SK-N-SH treated with all-trans-retinoic acid at 6 μM for 48 hours (cell line): Measurements from ENCODE around the gene SKP1.

ENCODE experiments used
- ATAC-seq: fragments of 200-7000 bp; cut with Tn5 transposase; 3 replicates; pipeline ENCODE4 v1.9.1; 2020; ENCODE audit warnings: mild to moderate bottlenecking, moderate library complexity
- ARNTL ChIP-seq: fragments of 450-650 bp; formaldehyde crosslinking; IDR thresholded peaks from 2 replicates; pipeline ENCODE4 v1.5.0; 2020; ENCODE audit warnings: low read depth, mild to moderate bottlenecking, moderate library complexity, borderline replicate concordance
- CSDC2 ChIP-seq: fragments of 250-450 bp; sonication (Bioruptor Pico); IDR thresholded peaks from 2 replicates; pipeline ENCODE4 v1.5.0; 2020; ENCODE audit warnings: mild to moderate bottlenecking, moderate library complexity
- GLIS3 ChIP-seq: fragments of 250-450 bp; sonication (Bioruptor Pico); IDR thresholded peaks from 2 replicates; pipeline ENCODE4 v1.5.0; 2020; ENCODE audit warnings: mild to moderate bottlenecking, moderate library complexity
- ISL1 ChIP-seq: fragments of 250-450 bp; sonication (Bioruptor Pico); IDR thresholded peaks from 2 replicates; pipeline ENCODE4 v2.1.2; 2022; ENCODE audit warnings: mild to moderate bottlenecking, moderate library complexity
- OSR1 ChIP-seq: fragments of 250-450 bp; sonication (Bioruptor Pico); IDR thresholded peaks from 2 replicates; pipeline ENCODE4 v1.8.0; 2022; ENCODE audit warnings: moderate library complexity, mild to moderate bottlenecking, inconsistent platforms
- PPARA ChIP-seq: fragments of 250-450 bp; sonication (Bioruptor Pico); IDR thresholded peaks from 2 replicates; pipeline ENCODE4 v1.5.0; 2020; ENCODE audit warnings: mild to moderate bottlenecking, borderline replicate concordance
- RARB ChIP-seq: fragments of 250-450 bp; sonication (Bioruptor Pico); IDR thresholded peaks from 2 replicates; pipeline ENCODE4 v1.8.0; 2021; ENCODE audit warnings: mild to moderate bottlenecking, moderate library complexity
- SNAI2 ChIP-seq: fragments of 250-450 bp; sonication (Bioruptor Pico); IDR thresholded peaks from 2 replicates; pipeline ENCODE4 v1.5.0; 2020; ENCODE audit warnings: mild to moderate bottlenecking, moderate library complexity
- TCF4 ChIP-seq: fragments of 250-450 bp; sonication (Bioruptor Pico); IDR thresholded peaks from 2 replicates; pipeline ENCODE4 v1.8.0; 2021; ENCODE audit warnings: mild to moderate bottlenecking, moderate library complexity, borderline replicate concordance
- TOX ChIP-seq: fragments of 250-450 bp; sonication (Bioruptor Pico); IDR thresholded peaks from 2 replicates; pipeline ENCODE4 v1.8.0; 2021; ENCODE audit warnings: mild to moderate bottlenecking, moderate library complexity, borderline replicate concordance
- ZFP3 ChIP-seq: fragments of 250-450 bp; sonication (Bioruptor Pico); IDR thresholded peaks from 2 replicates; pipeline ENCODE4 v1.5.0; 2020; ENCODE audit warnings: mild to moderate bottlenecking, moderate library complexity
- ZFP30 ChIP-seq: fragments of 450-650 bp; formaldehyde crosslinking; IDR thresholded peaks from 2 replicates; pipeline ENCODE4 v1.5.0; 2022; ENCODE audit warnings: mild to moderate bottlenecking, moderate library complexity
- ZNF565 ChIP-seq: fragments of 450-650 bp; formaldehyde crosslinking; conservative IDR thresholded peaks from 2 replicates; pipeline ENCODE4 v1.5.0; 2020; ENCODE audit warnings: low read depth, mild to moderate bottlenecking, moderate library complexity
- ZNF8 ChIP-seq: fragments of 450-650 bp; formaldehyde crosslinking; IDR thresholded peaks from 2 replicates; pipeline ENCODE4 v1.5.0; 2020; ENCODE audit warnings: mild to moderate bottlenecking, moderate library complexity
- TF ChIP-seq, protein P1 (sequence below): fragments of 250-450 bp; sonication (Bioruptor Pico); IDR thresholded peaks from 2 replicates; pipeline ENCODE4 v1.8.0; 2021; ENCODE audit warnings: low read depth, mild to moderate bottlenecking, moderate library complexity, borderline replicate concordance
- TF ChIP-seq, protein P2 (sequence below): fragments of 250-450 bp; sonication (Bioruptor Pico); IDR thresholded peaks from 2 replicates; pipeline ENCODE4 v1.5.1; 2020; ENCODE audit warnings: low read depth, mild to moderate bottlenecking, moderate library complexity
- TF ChIP-seq, protein P3 (sequence below): fragments of 250-450 bp; sonication (Bioruptor Pico); IDR thresholded peaks from 2 replicates; pipeline ENCODE4 v1.5.0; 2020; ENCODE audit warnings: mild to moderate bottlenecking, moderate library complexity
- TF ChIP-seq, protein P4 (sequence below): fragments of 250-450 bp; sonication (Bioruptor Pico); IDR thresholded peaks from 2 replicates; pipeline ENCODE4 v1.8.0; 2020; ENCODE audit warnings: mild to moderate bottlenecking, moderate library complexity, borderline replicate concordance

Gene SKP1

DNA sequence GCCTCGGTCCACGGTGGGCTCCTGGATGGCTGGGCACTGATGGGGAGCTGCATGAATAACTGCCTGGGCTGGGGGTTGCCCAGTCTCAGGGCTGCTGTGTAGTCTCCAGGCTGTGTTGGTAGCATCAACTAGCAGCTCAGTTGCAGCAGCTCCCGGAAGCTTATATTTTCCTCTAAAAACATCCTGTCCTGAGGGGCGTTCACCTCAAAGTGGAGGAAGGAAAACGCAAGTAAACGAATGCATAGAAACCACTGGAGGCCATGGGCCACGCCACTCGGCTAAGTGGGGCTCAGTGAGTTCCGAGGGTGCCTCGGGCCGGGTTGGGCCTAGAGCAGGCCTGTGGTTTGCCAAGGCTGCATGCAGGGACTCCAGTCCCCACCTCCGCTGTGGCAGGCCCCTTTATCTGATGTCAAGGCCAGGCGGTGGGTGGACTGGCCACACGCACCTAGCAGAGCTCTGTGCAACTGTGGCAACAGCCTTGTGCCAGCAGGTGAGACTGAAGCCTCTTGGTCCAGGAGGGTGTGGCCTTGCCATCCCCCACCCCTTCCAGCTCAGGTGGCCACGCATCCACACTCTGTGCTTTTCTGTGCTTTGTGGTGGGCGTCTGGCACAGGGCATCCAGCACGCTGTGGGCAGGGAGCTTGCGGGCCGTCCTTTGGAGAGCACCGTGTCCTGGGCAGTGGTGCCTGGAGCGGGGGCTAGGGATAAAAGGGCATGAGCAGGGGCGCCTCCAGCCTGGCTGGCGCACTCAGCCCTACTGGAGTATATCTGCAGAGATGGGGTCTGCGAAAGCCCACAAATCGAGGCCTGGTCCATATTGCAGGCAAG lies 47.1 kb downstream of the SKP1 start:
- no peak for TF ChIP-seq ZNF565 (CRISPR knock-in tag)
- no peak for TF ChIP-seq ZFP3 (CRISPR knock-in tag)
- TF ChIP-seq PPARA = no peak
- TF ChIP-seq, protein P1, sequence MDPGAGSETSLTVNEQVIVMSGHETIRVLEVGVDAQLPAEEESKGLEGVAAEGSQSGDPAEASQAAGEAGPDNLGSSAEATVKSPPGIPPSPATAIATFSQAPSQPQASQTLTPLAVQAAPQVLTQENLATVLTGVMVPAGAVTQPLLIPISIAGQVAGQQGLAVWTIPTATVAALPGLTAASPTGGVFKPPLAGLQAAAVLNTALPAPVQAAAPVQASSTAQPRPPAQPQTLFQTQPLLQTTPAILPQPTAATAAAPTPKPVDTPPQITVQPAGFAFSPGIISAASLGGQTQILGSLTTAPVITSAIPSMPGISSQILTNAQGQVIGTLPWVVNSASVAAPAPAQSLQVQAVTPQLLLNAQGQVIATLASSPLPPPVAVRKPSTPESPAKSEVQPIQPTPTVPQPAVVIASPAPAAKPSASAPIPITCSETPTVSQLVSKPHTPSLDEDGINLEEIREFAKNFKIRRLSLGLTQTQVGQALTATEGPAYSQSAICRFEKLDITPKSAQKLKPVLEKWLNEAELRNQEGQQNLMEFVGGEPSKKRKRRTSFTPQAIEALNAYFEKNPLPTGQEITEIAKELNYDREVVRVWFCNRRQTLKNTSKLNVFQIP (CRISPR knock-in tag) = no peak
- TF ChIP-seq, protein P2, sequence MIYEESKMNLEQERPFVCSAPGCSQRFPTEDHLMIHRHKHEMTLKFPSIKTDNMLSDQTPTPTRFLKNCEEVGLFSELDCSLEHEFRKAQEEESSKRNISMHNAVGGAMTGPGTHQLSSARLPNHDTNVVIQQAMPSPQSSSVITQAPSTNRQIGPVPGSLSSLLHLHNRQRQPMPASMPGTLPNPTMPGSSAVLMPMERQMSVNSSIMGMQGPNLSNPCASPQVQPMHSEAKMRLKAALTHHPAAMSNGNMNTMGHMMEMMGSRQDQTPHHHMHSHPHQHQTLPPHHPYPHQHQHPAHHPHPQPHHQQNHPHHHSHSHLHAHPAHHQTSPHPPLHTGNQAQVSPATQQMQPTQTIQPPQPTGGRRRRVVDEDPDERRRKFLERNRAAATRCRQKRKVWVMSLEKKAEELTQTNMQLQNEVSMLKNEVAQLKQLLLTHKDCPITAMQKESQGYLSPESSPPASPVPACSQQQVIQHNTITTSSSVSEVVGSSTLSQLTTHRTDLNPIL (CRISPR knock-in tag) = no peak
- no peak for TF ChIP-seq ZFP30 (CRISPR knock-in tag)
- no peak for TF ChIP-seq ZNF8 (CRISPR knock-in tag)
- TF ChIP-seq OSR1 (CRISPR knock-in tag) = no peak
- no peak for TF ChIP-seq TCF4 (CRISPR knock-in tag)
- no peak for TF ChIP-seq TOX (CRISPR knock-in tag)
- no peak for TF ChIP-seq ARNTL (CRISPR knock-in tag)
- ATAC-seq = no peak

DNA sequence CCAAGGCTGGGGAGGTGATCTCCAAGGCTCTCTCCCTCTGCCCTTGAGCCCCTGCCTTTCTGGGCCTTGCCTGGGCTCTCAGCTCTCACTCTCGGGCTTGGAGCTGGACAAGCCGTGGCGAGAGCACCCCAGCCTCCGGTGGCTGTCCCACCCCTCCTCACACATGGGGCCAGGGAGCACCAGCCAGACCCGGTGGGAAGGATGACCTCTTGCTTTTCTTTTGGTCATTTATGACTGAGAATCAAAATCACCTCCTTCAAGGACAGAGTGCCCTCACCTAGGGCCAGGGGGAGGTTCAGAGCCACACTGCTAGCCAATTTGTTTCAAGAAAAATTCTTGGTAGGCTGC lies 48.1 kb downstream of the SKP1 start:
- no peak for TF ChIP-seq PPARA
- TF ChIP-seq ISL1 (CRISPR knock-in tag) = no peak
- no peak for TF ChIP-seq ZNF565 (CRISPR knock-in tag)
- no peak for TF ChIP-seq CSDC2 (CRISPR knock-in tag)
- TF ChIP-seq TOX (CRISPR knock-in tag) = no peak
- TF ChIP-seq RARB (CRISPR knock-in tag) = no peak
- no peak for TF ChIP-seq GLIS3 (CRISPR knock-in tag)
- TF ChIP-seq, protein P1 (CRISPR knock-in tag) = no peak
- TF ChIP-seq, protein P3, sequence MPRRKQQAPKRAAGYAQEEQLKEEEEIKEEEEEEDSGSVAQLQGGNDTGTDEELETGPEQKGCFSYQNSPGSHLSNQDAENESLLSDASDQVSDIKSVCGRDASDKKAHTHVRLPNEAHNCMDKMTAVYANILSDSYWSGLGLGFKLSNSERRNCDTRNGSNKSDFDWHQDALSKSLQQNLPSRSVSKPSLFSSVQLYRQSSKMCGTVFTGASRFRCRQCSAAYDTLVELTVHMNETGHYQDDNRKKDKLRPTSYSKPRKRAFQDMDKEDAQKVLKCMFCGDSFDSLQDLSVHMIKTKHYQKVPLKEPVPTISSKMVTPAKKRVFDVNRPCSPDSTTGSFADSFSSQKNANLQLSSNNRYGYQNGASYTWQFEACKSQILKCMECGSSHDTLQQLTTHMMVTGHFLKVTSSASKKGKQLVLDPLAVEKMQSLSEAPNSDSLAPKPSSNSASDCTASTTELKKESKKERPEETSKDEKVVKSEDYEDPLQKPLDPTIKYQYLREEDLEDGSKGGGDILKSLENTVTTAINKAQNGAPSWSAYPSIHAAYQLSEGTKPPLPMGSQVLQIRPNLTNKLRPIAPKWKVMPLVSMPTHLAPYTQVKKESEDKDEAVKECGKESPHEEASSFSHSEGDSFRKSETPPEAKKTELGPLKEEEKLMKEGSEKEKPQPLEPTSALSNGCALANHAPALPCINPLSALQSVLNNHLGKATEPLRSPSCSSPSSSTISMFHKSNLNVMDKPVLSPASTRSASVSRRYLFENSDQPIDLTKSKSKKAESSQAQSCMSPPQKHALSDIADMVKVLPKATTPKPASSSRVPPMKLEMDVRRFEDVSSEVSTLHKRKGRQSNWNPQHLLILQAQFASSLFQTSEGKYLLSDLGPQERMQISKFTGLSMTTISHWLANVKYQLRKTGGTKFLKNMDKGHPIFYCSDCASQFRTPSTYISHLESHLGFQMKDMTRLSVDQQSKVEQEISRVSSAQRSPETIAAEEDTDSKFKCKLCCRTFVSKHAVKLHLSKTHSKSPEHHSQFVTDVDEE (CRISPR knock-in tag) = no peak
- TF ChIP-seq, protein P4, sequence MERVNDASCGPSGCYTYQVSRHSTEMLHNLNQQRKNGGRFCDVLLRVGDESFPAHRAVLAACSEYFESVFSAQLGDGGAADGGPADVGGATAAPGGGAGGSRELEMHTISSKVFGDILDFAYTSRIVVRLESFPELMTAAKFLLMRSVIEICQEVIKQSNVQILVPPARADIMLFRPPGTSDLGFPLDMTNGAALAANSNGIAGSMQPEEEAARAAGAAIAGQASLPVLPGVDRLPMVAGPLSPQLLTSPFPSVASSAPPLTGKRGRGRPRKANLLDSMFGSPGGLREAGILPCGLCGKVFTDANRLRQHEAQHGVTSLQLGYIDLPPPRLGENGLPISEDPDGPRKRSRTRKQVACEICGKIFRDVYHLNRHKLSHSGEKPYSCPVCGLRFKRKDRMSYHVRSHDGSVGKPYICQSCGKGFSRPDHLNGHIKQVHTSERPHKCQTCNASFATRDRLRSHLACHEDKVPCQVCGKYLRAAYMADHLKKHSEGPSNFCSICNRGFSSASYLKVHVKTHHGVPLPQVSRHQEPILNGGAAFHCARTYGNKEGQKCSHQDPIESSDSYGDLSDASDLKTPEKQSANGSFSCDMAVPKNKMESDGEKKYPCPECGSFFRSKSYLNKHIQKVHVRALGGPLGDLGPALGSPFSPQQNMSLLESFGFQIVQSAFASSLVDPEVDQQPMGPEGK (CRISPR knock-in tag) = no peak
- no peak for ATAC-seq

DNA sequence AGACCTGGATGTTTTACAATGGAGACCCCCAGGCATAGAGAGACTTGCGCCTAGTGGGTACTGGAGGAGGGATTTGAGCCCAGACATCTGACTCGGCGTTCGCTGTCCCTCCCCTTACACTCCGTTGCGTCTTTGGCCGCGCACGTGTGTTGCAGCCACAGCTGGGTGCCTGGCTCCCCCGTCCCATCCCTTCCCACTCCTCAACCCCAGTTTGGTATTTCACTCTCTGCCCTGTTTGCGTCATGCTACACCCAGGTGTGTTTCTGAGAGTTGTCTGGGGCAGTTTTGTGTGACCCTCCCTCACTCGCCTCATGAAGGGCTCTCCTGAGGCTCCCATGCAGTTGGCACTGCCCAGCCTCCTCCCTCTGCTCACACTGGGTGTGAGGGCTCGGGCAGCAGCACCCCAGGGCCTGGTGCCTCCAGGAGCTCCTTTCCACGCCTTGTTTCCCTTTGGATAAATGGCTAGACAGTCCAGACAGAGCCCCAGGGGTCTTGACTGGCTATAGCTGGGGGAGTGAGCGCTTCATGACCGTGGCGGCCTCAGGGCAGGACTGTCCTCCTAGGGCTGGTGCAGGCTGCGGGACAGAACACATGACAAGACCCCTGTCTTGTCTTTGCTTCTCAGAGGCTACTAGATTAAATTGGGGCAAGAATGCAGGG lies 48.6 kb downstream of the SKP1 start:
- ATAC-seq = no peak
- TF ChIP-seq SNAI2 (CRISPR knock-in tag) = no peak
- TF ChIP-seq RARB (CRISPR knock-in tag) = no peak
- no peak for TF ChIP-seq ARNTL (CRISPR knock-in tag)
- TF ChIP-seq ZFP3 (CRISPR knock-in tag) = no peak
- TF ChIP-seq, protein P3 (CRISPR knock-in tag) = no peak
- no peak for TF ChIP-seq TOX (CRISPR knock-in tag)
- TF ChIP-seq, protein P4 (CRISPR knock-in tag) = no peak
- TF ChIP-seq ISL1 (CRISPR knock-in tag) = no peak
- no peak for TF ChIP-seq PPARA
- no peak for TF ChIP-seq TCF4 (CRISPR knock-in tag)
- TF ChIP-seq, protein P2 (CRISPR knock-in tag) = no peak
